Fibroblast of the conjunctiva (primary cell): ENCODE results near the gene ANKRD30B.
"Not testable (repeated sequence)": the region's sequence is repeated elsewhere in the genome, so short reads cannot be mapped to it uniquely, and the experiment has no call there.

Source experiments
- DNase-seq: peaks from one replicate; pipeline ENCODE4 v3.0.0-alpha.2; 2010; ENCODE audit warnings: low read depth

The ANKRD30B gene

GRCh38 chr18:14747513-14748474 lies at the start of gene ANKRD30B:
TSS of gene ANKRD30B (plus strand) at chr18:14748172. CDS start at chr18:14748420, 248 bp downstream.
- DNase-seq = no peak

- not testable (repeated sequence) for DNase-seq
These were observed 46.5 kb upstream of the ANKRD30B start for GRCh38 chr18:14701286-14702040.

GRCh38 chr18:14709761-14710160 lies 38.2 kb upstream of the ANKRD30B start:
- DNase-seq = not testable (repeated sequence)

DNA sequence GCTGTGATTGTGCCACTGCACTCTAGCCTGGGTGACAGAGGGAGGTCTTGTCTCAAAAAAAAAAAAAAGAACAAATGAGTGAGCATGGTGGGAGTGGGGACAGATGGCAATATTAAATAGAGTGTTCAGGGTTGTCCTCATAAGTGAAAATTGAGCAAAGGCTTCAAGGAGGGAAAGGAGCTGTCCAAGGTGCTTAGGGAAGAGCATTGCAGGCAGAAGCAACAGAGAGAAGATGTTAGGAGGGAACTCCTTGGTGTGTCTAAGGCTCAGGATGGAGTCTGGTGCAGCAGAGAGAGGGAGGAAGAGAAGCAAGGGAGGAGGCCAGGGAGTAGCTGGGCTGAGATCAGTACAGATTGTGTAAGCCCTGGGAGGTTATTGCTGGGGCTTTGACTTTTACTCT lies 26.4 kb upstream of the ANKRD30B start:
- DNase-seq = not testable (repeated sequence)

DNA sequence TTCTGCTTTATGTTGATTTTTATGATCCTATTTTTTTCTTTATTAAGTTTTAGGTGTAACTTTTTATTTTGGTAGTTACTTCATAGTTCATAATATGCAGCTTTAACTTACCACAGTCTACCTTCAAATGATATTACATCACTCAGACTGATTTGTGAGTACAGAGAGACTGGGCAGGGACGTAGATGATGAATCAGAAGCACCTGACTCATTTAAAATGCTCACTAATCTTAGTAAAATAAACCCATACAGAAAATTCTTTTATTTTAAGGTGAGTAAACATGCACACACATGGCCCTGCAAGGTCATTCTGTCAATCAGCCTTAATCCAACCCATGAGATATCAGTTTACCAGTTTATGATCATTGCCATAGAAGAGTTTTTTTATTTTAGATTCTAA lies 8.9 kb upstream of the ANKRD30B start:
- not testable (repeated sequence) for DNase-seq

GRCh38 chr18:14746897-14747296 lies 1.1 kb upstream of the ANKRD30B start:
- no peak for DNase-seq

DNA sequence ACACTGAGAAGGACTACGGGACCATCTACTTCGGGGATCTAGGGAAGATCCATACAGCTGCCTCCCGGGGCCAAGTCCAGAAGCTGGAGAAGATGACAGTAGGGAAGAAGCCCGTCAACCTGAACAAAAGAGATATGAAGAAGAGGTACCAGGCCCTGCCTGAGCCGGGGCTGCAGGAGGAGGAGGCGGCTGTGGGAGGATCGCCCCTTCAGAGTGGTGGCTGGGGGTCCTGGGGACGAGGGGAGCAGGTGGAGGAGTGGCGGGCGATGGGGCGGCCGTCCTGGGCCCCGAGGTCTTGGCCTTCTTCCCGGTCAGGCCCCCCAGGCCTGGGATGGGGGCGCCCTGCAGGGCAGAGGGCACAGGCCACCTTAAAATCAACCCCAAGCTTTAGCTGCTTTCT lies 524 bp downstream of the ANKRD30B start:
- DNase-seq = no peak

DNA sequence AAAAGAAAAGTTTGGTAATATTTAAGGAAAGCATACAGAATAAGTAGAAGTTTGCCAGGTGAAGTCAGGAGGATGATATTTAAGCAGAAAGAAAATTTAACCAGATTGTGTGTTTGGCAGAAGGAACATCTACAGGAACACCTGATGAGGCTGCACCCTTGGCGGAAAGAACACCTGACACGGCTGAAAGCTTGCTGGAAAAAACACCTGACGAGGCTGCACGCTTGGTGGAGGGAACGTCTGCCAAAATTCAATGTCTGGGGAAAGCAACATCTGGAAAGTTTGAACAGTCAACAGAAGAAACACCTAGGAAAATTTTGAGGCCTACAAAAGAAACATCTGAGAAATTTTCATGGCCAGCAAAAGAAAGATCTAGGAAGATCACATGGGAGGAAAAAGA lies 15.6 kb downstream of the ANKRD30B start:
- DNase-seq = not testable (repeated sequence)

DNA sequence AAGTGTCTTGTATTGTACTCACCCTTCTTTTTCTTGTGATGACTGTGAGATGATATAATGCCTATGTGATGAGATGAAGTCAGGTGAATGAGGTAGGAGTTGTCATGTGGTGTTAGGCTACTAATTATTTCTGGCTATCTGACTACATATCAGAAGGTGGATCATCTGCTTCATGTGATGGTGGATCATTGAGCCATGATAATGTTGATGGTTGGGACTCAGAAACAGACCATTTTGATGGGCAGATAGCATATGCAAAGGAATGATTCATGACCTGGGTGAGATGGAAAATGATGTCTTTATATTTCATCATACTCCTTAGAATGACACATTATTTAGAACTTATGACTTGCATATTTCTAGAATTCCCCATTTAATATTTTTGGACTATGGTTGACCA lies 19.5 kb downstream of the ANKRD30B start:
- DNase-seq = no peak

GRCh38 chr18:14768241-14768640 lies 20.3 kb downstream of the ANKRD30B start:
- no peak for DNase-seq

- no peak for DNase-seq
These were observed 21.4 kb downstream of the ANKRD30B start for GRCh38 chr18:14769381-14769780.

DNA sequence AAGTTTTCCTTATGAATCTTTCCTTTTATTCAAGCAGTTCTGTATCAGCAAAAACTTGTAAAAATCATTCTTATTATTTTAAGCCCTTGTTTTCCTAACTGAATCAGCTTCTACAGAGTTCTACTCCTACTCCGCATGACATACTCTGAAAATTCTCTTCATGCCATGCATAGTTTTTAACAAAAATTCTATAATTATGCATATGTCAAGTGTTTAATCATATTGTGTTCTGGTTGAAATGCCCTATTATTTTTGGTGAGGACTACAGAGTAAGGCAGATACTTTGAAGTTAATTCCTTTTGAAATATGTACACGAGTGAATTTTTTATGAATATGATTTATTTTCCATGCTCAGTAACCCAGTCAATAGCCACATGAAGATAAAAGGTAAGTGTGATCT lies 28.8 kb downstream of the ANKRD30B start:
- DNase-seq = no peak

DNA sequence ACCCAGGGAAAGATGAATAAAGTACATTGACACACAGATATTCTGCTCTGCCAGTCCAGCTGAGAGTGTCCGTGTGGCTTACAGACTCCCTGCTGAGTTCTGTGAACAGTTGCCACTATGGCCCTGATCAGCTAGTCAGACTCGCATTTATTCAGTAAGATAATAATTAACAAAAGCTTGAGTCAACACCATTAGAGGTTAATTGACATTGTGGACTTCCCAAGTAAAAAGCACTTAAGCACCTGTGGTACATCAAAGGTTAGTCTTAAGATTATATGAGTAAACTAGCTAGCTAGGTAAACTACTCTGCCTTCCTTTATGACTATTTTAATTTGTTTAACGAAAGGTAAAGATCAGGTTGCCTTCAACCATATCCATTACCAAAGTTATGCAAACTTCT lies 33.7 kb downstream of the ANKRD30B start:
- DNase-seq = no peak

GRCh38 chr18:14784133-14784532 lies 36.2 kb downstream of the ANKRD30B start:
- DNase-seq = no peak

DNA sequence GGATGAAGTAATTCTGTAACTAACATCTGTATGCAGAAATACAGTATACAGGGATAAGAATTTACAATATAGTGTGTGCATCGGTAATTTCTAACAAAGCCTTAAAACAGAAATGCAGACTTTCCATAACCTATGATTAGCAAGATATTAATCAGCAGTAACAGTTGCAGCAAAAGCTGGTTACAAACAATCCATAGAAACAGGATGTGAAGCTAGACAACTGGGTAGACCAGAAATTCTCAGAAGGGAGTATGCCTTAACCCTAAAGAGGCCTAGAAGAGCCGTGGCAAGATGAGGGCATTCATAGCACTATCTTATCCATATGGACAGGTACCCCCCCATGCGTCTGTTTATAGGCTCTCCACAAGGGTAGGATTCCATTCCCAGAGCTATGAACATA lies 48.9 kb downstream of the ANKRD30B start:
- DNase-seq = not testable (repeated sequence)

DNA sequence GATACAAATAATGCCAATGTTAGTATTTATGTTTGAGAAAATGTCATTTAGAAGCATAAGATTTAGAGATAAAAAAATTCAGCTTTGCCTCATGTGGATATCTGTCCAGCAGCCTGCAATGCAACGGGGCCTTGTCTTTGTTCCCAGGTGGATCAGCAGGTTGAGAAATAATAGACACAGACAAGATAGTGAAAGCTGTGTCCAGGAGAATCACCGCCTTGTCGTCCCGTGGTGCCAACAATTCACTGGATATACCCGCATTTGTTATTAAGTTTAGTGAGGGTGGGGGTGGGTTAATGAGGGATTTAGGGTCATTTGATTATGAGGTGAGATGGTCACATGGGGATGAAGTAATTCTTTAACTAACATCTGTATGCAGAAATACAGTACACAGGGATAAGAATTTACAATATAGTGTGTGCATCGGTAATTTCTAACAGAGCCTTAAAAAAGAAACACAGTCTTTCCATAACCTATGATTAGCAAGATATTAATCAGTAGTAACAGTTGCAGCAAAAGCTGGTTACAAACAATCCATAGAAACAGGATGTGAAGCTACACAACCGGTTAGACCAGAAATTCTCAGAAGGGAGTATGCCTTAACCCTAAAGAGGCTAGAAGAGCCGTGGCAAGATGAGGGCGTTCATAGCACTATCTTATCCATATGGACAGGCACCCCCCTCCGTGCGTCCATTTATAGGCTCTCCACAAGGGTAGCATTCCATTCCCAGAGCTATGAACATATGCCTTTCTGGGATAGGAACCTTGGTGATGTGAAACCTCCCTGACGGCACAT lies 50.2 kb downstream of the ANKRD30B start:
- not testable (repeated sequence) for DNase-seq

GRCh38 chr18:14811081-14811480 lies 63.1 kb downstream of the ANKRD30B start:
- not testable (repeated sequence) for DNase-seq

- DNase-seq = not testable (repeated sequence)
These were observed 79.1 kb downstream of the ANKRD30B start for GRCh38 chr18:14826972-14827632.

DNA sequence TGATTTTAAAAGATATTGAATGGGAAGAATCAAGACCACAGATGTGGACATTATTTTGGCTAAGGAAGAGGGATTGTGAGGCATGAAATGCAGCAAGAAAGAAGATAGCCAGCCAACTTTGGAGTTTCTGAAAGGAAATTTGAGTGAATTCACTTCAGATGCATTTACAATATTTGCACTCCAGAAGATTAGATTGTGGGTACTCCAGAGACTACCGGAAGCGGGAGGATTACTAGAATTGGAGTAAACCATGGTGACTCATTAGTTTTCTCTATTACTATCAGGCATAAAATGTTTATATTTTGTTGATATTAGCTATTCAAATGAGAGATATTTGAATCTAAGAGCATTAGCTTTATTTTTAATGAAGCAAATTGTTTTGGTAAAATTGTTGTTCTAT lies 93.6 kb downstream of the ANKRD30B start:
- DNase-seq = not testable (repeated sequence)

- DNase-seq = not testable (repeated sequence)
These were observed 103.6 kb downstream of the ANKRD30B start for GRCh38 chr18:14851533-14851932.

DNA sequence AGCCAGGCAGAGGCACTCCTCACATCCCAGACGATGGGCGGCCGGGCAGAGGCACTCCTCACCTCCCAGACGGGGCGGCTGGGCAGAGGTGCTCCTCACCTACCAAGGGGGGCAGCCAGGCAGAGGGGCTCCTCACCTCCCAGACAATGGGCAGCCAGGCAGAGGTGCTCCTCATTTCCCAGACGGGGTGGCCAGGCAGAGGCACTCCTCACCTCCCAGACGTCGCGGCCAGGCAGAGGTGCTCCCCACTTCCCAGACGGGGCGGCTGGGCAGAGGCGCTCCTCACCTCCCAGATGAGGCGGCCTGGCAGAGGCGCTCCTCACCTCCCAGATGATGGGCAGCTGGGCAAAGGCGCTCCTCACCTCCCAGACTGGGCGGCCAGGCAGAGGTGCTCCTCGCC lies 107.7 kb downstream of the ANKRD30B start:
- DNase-seq = not testable (repeated sequence)
